Head of caudate nucleus (tissue), 42 donors: Measurements from ENCODE around the gene CREB1.

Experiments used
- DNase-seq, 42 donors: peaks; one replicate each; pipeline versions ENCODE4 v3.0.0 to v3.0.0-alpha.2; 2020 to 2021; ENCODE audit warnings: mixed read lengths in 7 of 42
- intact Hi-C: fragments of 100-400 bp; cut with DNase I; formaldehyde crosslinking; loops from one replicate; pipeline ENCODE4 v1.15.0; 2022

Gene CREB1

GRCh38 chr2:207532676-207533075 lies 2.9 kb downstream of the CREB1 start:
- no peak for DNase-seq
- intact Hi-C loops = no loop called here

- DNase-seq = no peak
- intact Hi-C loops = no loop called here
Measured at GRCh38 chr2:207533461-207534008, 3.8 kb downstream of the CREB1 start.

DNA sequence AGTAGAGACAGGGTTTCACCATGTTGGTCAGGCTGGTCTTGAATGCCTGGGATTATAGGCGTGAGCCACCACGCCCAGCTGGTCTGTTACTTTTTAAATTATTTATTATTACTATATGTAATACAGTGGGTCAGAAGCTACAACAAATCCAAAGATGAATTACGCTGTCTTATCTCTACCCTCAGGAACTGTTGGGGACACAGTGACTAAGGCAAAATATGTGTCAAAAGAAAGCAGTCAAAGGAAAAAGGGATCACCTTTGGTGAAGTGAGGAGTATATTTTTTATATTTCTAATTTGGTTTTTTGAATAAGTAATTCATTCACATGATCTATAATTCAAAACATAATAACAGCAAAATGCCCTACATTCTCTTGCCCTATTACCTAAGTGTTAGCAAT lies 4.7 kb downstream of the CREB1 start:
- intact Hi-C loops = no loop called here
- no peak for DNase-seq

DNA sequence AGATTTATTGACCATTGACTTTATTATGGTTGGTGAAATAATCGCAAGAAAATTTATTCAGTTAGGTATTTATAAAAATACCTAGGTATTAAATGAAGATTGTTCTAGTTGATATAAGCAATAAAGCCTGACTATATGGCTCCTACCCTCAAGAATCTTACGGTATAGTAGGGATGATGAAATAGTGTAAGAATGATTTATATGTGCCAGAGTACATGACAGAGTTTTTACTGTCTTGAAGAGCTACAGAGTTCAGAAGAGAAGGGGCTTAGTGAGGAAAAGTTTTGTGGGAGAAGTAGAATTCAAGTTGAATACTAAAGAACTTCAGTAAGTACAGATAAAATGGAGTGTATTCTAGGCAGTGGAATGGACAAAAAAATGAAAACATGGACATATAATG lies 9.7 kb downstream of the CREB1 start:
- intact Hi-C loops = no loop called here
- DNase-seq = no peak

- intact Hi-C loops = no loop called here
- DNase-seq = no peak
Measured at GRCh38 chr2:207540431-207540830, 10.7 kb downstream of the CREB1 start.

- intact Hi-C loops = no loop called here
- DNase-seq = no peak
Measured at GRCh38 chr2:207541933-207542332, 12.2 kb downstream of the CREB1 start.

DNA sequence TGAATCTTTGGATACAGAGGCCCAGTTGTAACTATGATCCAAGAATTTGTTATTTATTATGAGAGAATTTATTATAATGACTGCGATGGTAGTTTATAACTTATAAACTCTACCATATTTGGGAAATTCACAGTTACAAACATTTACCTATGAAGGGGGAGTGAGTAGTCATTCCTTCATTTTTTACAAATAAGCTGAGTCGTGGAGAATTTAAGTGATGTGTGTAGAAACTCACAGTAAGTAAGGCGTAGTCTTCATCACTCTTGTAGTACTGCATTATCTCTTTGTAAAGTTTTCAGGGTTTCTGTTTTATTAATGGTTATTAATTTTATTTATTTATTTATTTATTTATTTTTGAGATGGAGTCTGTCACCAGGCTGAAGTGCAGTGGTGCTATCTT lies 13.5 kb downstream of the CREB1 start:
- intact Hi-C loops = no loop called here
- no peak for DNase-seq

- intact Hi-C loops = no loop called here
Measured at GRCh38 chr2:207546822-207547221, 17.1 kb downstream of the CREB1 start.

DNA sequence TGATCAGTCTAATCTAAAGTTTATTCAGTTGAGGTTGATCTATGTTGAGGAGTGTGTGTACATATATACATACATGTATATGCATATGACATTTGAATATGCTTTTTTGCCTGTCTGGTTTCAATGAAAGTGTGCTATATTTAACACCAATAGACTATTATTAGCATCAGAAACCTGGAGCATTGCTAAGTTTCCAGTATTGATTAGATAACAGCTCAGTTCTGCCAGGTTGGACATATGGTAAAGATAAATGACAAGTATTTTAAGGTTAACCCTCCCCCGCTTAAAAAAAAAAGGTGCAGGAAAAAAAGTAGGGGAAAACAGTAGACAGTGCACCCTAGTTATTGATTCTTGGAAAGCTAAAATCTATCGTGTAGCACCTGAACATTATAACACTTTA lies 19.4 kb downstream of the CREB1 start:
- intact Hi-C loops = no loop called here
- no peak for DNase-seq

More at GRCh38 chr2:207546822-207547221, 17.1 kb downstream of the CREB1 start:
- no peak for DNase-seq

GRCh38 chr2:207558079-207558491 lies 28.3 kb downstream of the CREB1 start:
- no peak for DNase-seq
- intact Hi-C loops = no loop called here

- DNase-seq = peak in 8 of 42 donors; percentile 17 to 60 (median 24)
- intact Hi-C loops = no loop called here
Measured at GRCh38 chr2:207561386-207562080, 31.8 kb downstream of the CREB1 start.

DNA sequence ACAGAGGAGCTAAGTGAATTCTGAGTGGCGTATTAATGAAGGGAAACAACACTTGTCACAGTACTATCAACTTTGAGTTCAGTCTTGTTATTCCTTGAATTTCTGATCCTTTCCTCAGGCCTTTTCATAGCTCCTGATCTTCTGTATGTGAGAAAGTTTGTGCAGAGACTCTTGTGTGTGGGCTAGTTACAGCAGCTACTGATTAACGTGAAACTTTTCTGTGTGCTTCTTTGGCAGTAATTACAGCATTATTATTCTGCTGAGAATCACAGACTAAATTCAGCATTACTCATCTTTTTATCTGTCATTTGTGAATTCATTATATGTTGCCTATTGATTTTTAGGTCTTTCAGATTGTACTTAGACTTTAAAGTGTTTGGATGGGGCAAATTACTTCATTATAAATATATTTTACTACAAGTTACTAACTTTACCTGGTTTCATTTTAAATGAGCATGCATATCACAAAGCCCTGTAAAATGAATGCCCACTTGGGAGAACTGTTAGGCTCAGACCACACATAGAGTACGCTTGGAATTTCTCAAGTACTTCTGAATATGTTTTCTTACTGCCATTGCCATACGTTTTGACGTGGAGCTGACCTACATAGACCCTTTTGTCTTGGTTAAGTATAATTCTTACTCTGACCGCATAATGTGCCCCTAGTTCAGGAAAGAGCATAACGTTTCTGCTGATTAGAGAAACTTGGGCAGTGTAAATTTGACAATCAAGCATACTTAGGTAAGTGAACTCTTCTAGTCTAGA lies 36.2 kb downstream of the CREB1 start:
- intact Hi-C loops = no loop called here
- peak in 3 of 42 donors; percentile 6 to 51 (median 24) for DNase-seq

DNA sequence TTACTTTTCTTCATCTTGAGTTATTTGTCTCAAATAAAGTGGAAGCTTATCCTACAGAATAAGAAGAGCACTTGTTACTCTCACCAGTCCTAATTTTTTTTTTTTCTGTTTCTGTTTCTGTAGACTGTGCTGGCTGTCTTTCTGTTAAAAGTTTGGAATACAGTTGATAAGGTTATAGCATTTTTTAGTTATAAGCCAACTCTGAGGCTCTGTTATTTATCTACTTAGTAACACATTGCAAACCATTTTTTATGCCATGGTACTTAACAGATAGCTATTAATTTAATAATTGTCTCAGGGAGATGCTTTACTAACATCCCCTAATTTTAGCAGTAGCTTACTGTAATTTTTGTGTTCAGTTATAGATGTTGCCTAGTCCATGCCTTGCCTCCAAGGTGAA lies 37.9 kb downstream of the CREB1 start:
- no peak for DNase-seq
- intact Hi-C loops = no loop called here

DNA sequence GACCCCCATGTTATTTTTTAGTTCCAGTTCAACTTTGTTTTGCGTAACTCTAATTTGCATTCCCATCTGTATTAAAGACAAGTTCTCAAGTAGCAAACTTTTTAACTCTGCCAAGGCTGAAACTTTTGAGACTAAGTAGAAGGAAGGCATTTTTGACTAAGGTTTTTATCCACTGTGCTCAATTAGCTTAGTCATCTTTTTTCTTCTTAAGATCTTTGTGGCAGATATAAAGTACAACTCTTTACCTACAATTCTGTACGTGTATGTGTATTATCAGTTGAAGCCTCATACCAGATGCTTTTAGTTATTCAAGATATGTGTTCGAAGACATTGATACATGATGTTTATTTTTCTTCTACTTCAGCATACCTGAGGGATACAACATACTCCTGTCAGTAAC lies 41.6 kb downstream of the CREB1 start:
- no peak for DNase-seq
- intact Hi-C loops = no loop called here

DNA sequence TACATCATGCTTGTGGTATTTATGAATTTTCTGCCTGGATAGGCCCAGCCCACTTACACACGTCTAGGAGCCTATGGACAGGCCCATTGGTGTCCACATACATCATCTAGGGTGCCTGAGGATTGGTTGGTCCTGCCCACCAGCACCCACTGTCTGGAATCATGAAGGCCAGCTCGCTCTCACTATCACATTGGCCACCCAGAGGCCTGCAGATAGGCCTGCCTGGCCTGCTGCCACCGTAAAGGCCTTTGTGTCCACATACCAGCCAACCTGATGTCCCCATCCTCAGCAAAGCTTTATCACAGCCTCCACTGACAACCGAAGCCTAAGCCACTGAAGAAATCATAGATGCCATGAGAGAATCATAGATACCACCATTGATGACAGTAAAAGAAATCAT lies 55.2 kb downstream of the CREB1 start:
- DNase-seq = no peak
- intact Hi-C loops = no loop called here

DNA sequence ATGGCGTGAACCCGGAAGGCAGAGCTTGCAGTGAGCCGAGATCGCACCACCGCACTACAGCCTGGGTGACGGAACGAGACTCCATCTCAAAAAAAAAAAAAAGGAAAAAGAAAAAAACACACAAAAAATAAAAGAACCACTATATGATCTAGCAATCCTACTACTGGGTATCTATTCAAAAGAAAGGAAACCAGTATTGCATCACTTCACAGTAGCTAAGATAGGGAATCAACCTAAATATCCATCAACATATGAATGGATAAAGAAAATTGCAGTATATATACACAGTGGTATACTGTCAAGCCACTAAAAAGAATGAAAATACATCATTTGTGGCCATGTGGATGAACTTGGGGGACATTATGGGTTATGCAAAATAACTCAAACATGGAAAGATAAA lies 57.5 kb downstream of the CREB1 start:
- DNase-seq = no peak
- intact Hi-C loops = no loop called here

GRCh38 chr2:207589143-207589542 lies 59.4 kb downstream of the CREB1 start:
- intact Hi-C loops = no loop called here
- no peak for DNase-seq

DNA sequence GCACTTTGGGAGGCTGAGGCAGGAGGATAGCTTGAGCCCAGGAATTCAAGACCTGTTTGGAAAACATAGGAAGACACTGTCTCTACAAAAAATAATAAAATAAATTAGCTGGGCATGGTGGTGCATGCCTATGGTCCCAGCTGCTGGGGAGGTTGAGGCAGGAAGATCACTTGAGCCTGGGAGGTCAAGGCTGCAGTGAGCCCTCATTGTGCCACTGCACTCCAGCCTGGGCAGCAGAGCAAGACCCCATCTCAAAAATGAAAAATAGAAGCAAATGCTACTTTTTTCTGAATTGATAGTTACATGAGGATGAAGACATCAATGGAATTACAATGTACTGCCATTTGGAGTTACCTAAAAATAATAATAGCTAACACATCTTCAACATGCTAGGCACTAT lies 63.5 kb downstream of the CREB1 start:
- intact Hi-C loops = no loop called here

GRCh38 chr2:207594264-207594663 lies 64.5 kb downstream of the CREB1 start:
- no peak for DNase-seq
- intact Hi-C loops = no loop called here

More for the DNA sequence above, 63.5 kb downstream of the CREB1 start:
- DNase-seq = no peak

DNA sequence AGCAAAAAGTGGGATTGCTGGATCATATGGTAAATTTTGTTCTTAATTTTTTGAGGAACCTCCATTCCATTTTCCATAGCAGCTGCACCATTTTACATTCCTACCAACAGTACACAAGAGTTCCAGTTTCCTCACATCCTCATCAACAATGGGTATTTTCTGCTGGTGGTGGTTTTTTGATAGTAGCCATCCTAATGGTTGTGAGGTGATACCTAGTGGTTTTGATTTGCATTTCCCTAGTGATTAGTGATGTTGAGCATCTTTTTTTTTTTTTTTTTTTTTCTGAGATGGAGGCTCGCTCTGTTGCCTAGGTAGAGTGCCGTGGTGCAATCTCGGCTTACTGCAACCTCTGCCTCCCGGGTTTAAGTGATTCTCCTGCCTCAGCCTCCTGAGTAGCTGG lies 65.0 kb downstream of the CREB1 start:
- DNase-seq = no peak
- intact Hi-C loops = no loop called here

DNA sequence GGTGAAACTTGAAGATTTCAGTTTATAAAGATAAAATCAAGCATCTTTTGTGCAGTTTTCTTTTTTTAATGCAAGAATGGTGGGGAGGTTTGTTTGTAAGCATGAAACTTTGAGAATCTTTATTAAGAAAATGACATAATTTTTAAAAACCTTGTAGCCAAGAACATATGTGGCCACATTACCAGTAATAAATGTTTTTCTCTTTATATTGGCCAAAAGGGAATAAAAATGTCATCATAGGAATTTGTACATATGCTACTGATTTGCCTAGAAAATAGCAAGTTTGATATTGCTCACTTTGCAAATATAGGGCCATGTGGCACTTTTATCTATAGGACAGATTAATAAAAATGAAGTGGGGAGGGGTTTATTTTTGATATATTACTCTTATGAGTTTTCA lies 69.9 kb downstream of the CREB1 start:
- no peak for DNase-seq
- intact Hi-C loops = no loop called here
